HEK293 (cell line): ENCODE data around the gene RBM39.

Experiments
- KLF16 ChIP-seq: fragments of 450-650 bp; formaldehyde crosslinking; IDR thresholded peaks from 2 replicates; pipeline ENCODE4 v1.5.1; 2017; ENCODE audit warnings: missing biosample characterization, missing genetic modification characterization
- ZNF335 ChIP-seq: fragments of 450-650 bp; formaldehyde crosslinking; conservative IDR thresholded peaks from 2 replicates; pipeline ENCODE4 v1.5.1; 2016; ENCODE audit warnings: missing biosample characterization, missing genetic modification characterization
- ZNF561 ChIP-seq: fragments of 450-650 bp; IDR thresholded peaks from 2 replicates; pipeline ENCODE4 v1.5.1; 2018; ENCODE audit warnings: missing biosample characterization, missing genetic modification characterization, borderline replicate concordance
- ZNF629 ChIP-seq: fragments of 450-650 bp; formaldehyde crosslinking; IDR thresholded peaks from 2 replicates; pipeline ENCODE4 v1.5.1; 2017; ENCODE audit warnings: missing biosample characterization, missing genetic modification characterization
- TF ChIP-seq, protein P1 (sequence below): fragments of 450-650 bp; formaldehyde crosslinking; IDR thresholded peaks from 2 replicates; pipeline ENCODE4 v1.5.1; 2016; ENCODE audit warnings: missing biosample characterization, missing genetic modification characterization
- TF ChIP-seq, protein P2 (sequence below): fragments of 450-650 bp; formaldehyde crosslinking; IDR thresholded peaks from 2 replicates; pipeline ENCODE4 v1.5.1; 2017; ENCODE audit warnings: missing biosample characterization, missing genetic modification characterization
- TF ChIP-seq, protein P3 (sequence below): fragments of 450-650 bp; formaldehyde crosslinking; IDR thresholded peaks from 2 replicates; pipeline ENCODE4 v1.5.1; 2016; ENCODE audit warnings: missing biosample characterization, missing genetic modification characterization

DNA sequence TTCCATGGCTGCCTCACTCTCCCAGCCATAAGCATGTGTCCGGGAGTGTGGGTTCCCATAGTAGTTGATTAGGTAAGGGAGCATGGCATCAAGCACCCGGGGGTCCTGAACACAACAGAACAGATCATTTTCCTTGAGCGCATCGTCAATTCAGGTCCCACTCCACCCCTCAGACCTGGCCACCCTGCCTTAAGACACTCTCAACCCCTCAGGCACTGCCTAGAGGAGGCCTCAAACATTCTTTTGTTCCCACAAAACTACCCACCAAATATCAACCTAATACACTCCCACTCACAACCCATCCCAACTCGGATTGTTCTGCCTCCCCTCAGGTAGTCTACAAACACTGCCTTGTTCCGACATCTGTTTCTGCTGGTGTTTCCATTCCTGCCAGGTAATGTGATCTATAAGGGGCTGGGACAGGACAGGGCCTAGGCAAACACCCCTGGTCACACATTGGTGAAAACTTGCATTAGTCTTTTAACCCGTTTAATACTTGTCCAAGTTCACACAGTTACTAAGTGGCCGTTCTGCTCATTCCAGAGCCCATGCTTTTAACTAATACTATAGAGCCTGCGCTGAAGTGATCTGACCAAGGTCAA lies 44.3 kb downstream of the RBM39 start:
- TF ChIP-seq ZNF335 (tag by site-specific recombination) (peak; percentile 35), ZNF629 (tag by site-specific recombination) (no peak), KLF16 (tag by site-specific recombination) (no peak), ZNF561 (tag by site-specific recombination) (no peak)
- TF ChIP-seq, protein P1, sequence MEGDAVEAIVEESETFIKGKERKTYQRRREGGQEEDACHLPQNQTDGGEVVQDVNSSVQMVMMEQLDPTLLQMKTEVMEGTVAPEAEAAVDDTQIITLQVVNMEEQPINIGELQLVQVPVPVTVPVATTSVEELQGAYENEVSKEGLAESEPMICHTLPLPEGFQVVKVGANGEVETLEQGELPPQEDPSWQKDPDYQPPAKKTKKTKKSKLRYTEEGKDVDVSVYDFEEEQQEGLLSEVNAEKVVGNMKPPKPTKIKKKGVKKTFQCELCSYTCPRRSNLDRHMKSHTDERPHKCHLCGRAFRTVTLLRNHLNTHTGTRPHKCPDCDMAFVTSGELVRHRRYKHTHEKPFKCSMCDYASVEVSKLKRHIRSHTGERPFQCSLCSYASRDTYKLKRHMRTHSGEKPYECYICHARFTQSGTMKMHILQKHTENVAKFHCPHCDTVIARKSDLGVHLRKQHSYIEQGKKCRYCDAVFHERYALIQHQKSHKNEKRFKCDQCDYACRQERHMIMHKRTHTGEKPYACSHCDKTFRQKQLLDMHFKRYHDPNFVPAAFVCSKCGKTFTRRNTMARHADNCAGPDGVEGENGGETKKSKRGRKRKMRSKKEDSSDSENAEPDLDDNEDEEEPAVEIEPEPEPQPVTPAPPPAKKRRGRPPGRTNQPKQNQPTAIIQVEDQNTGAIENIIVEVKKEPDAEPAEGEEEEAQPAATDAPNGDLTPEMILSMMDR = no peak
- TF ChIP-seq, protein P2, sequence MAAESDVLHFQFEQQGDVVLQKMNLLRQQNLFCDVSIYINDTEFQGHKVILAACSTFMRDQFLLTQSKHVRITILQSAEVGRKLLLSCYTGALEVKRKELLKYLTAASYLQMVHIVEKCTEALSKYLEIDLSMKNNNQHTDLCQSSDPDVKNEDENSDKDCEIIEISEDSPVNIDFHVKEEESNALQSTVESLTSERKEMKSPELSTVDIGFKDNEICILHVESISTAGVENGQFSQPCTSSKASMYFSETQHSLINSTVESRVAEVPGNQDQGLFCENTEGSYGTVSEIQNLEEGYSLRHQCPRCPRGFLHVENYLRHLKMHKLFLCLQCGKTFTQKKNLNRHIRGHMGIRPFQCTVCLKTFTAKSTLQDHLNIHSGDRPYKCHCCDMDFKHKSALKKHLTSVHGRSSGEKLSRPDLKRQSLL (tag by site-specific recombination) = no peak
- TF ChIP-seq, protein P3, sequence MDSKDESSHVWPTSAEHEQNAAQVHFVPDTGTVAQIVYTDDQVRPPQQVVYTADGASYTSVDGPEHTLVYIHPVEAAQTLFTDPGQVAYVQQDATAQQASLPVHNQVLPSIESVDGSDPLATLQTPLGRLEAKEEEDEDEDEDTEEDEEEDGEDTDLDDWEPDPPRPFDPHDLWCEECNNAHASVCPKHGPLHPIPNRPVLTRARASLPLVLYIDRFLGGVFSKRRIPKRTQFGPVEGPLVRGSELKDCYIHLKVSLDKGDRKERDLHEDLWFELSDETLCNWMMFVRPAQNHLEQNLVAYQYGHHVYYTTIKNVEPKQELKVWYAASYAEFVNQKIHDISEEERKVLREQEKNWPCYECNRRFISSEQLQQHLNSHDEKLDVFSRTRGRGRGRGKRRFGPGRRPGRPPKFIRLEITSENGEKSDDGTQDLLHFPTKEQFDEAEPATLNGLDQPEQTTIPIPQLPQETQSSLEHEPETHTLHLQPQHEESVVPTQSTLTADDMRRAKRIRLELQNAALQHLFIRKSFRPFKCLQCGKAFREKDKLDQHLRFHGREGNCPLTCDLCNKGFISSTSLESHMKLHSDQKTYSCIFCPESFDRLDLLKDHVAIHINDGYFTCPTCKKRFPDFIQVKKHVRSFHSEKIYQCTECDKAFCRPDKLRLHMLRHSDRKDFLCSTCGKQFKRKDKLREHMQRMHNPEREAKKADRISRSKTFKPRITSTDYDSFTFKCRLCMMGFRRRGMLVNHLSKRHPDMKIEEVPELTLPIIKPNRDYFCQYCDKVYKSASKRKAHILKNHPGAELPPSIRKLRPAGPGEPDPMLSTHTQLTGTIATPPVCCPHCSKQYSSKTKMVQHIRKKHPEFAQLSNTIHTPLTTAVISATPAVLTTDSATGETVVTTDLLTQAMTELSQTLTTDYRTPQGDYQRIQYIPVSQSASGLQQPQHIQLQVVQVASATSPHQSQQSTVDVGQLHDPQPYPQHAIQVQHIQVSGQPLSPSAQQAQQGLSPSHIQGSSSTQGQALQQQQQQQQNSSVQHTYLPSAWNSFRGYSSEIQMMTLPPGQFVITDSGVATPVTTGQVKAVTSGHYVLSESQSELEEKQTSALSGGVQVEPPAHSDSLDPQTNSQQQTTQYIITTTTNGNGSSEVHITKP (tag by site-specific recombination) = no peak
